HG02610 (cell line): Measurements from ENCODE around the gene EREG.
"Not testable (repeated sequence)": the region's sequence is repeated elsewhere in the genome, so short reads cannot be mapped to it uniquely, and the experiment has no call there.

Experiments
- ATAC-seq: cut with Tn5 transposase; IDR thresholded peaks from one replicate; pipeline ENCODE4 v1.9.1; 2021; ENCODE audit warnings: mild to moderate bottlenecking, moderate library complexity; ENCODE audit not compliant: unreplicated experiment

EREG gene

GRCh38 chr4:74340421-74340820, 24.5 kb upstream of the EREG start:
- not testable (repeated sequence) for ATAC-seq

- no peak for ATAC-seq
Observed at GRCh38 chr4:74344031-74344430, 20.9 kb upstream of the EREG start.

GRCh38 chr4:74353858-74354257, 11.1 kb upstream of the EREG start:
- no peak for ATAC-seq

- no peak for ATAC-seq
Observed at GRCh38 chr4:74357965-74358364, 7.0 kb upstream of the EREG start.

- no peak for ATAC-seq
Observed at GRCh38 chr4:74361671-74362070, 3.3 kb upstream of the EREG start.

- no peak for ATAC-seq
Observed at GRCh38 chr4:74362347-74362746, 2.6 kb upstream of the EREG start.

- no peak for ATAC-seq
Observed at GRCh38 chr4:74364256-74364651, 691 bp upstream of the EREG start.

- ATAC-seq, result no peak
Observed at GRCh38 chr4:74365761-74366160, 816 bp downstream of the EREG start.

- ATAC-seq, result no peak
Observed at GRCh38 chr4:74366367-74366911, 1.5 kb downstream of the EREG start.

- ATAC-seq, result no peak
Observed at GRCh38 chr4:74367656-74368290, 2.8 kb downstream of the EREG start.

GRCh38 chr4:74368596-74368995, 3.7 kb downstream of the EREG start:
- ATAC-seq, result no peak

GRCh38 chr4:74369855-74370254, 4.9 kb downstream of the EREG start:
- no peak for ATAC-seq

GRCh38 chr4:74370912-74371311, 6.0 kb downstream of the EREG start:
- peak; percentile 83 for ATAC-seq

GRCh38 chr4:74374128-74374527, 9.2 kb downstream of the EREG start:
- ATAC-seq, result no peak

- no peak for ATAC-seq
Observed at GRCh38 chr4:74374561-74375327, 9.8 kb downstream of the EREG start.

GRCh38 chr4:74375824-74376426, 11.0 kb downstream of the EREG start:
- no peak for ATAC-seq

- peak; percentile 55 for ATAC-seq
Observed at GRCh38 chr4:74376888-74377483, 12.0 kb downstream of the EREG start.

- no peak for ATAC-seq
Observed at GRCh38 chr4:74377714-74378113, 12.8 kb downstream of the EREG start.

GRCh38 chr4:74378573-74378972, 13.6 kb downstream of the EREG start:
- ATAC-seq, result no peak

GRCh38 chr4:74379912-74380311, 15.0 kb downstream of the EREG start:
- no peak for ATAC-seq

GRCh38 chr4:74385386-74385785, 20.4 kb downstream of the EREG start:
- ATAC-seq, result no peak
